ENCODE results near the gene OR10H1.
"Not testable (repeated sequence)": the region's sequence is repeated elsewhere in the genome, so short reads cannot be mapped to it uniquely, and the experiment has no call there.

OR10H1 gene

GRCh38 chr19:15775249-15775648 lies 40.2 kb downstream of the OR10H1 start:
- no peak for DNase-seq (ENCODE audit: low read depth, low spot score)

- DNase-seq (ENCODE audit: low read depth, low spot score): not testable (repeated sequence)
Observed at GRCh38 chr19:15774159-15774558, 41.3 kb downstream of the OR10H1 start.

- no peak for DNase-seq (ENCODE audit: low read depth, low spot score)
Observed at GRCh38 chr19:15769586-15769985, 45.9 kb downstream of the OR10H1 start.

GRCh38 chr19:15759962-15760565 lies 55.4 kb downstream of the OR10H1 start:
- no peak for DNase-seq (ENCODE audit: low read depth, low spot score)

- no peak for DNase-seq (ENCODE audit: low read depth, low spot score)
Observed at GRCh38 chr19:15758379-15758778, 57.1 kb downstream of the OR10H1 start.

Data from astrocyte of the hippocampus (primary cell).